ENCODE results near the gene ZNF182. TPM values are rescaled to one million over a fixed set of nuclear protein-coding genes. Genes with fewer than 3 reads are reported as not detected.
"Not testable (repeated sequence)": the region's sequence is repeated elsewhere in the genome, so short reads cannot be mapped to it uniquely, and the experiment has no call there.

ZNF182 gene
- total and polyA plus RNA-seq, 2 of the 13 experiments (the other 11 are each of a cell fraction or from before 2014, with no cell fraction given): 2.1 to 4.5 TPM

GRCh38 chrX:47933946-47934345 lies 69.8 kb downstream of the ZNF182 start:
- no peak for FAIRE-seq
- in situ Hi-C loops (cut with HindIII; ENCODE audit: extremely low pct_ligation_motif_present, low pct_unique_long_range_greater_than_20kb): no loop called here
- ATAC-seq: no peak

GRCh38 chrX:47931970-47932369 lies 71.8 kb downstream of the ZNF182 start:
- intact Hi-C loops (cut with micrococcal nuclease; ENCODE audit: unreplicated experiment); H3K9me3 ChIP-seq (ENCODE audit: low read length); FAIRE-seq; H3K4me1 ChIP-seq (ENCODE audit: insufficient read depth, low read length); H2AFZ ChIP-seq (ENCODE audit: low read length); H3K36me3 ChIP-seq (replicated peaks in 1 of 2; ENCODE audit: control insufficient read depth in 1 of 2, insufficient read depth in 2 of 2, low read length in 2 of 2); H3K4me2 ChIP-seq (ENCODE audit: low read depth, low read length); CTCF ChIA-PET (ENCODE audit: low intra/inter-chr PET ratio, low total read pairs); in situ Hi-C loops (cut with HindIII; ENCODE audit: extremely low pct_ligation_motif_present, low pct_unique_long_range_greater_than_20kb); H3K27me3 ChIP-seq (ENCODE audit: control insufficient read depth in 1 of 2, insufficient read depth in 2 of 2, low read length in 2 of 2); H3K79me2 ChIP-seq (ENCODE audit: insufficient read depth, low read length); H3K4me3 ChIP-seq (replicated peaks in 1 of 3; ENCODE audit: insufficient read depth in 1 of 3, low read depth in 2 of 3, low read length in 3 of 3); BruUV-seq (replicated peaks); H3K27ac ChIP-seq (ENCODE audit: extremely low read length, insufficient read depth, low read length); POLR2A ChIA-PET; DNase-seq (ENCODE audit: low spot score); ATAC-seq; H3K9ac ChIP-seq (ENCODE audit: insufficient read depth, low read depth, low read length); H4K20me1 ChIP-seq (ENCODE audit: insufficient read depth, low read length): not testable (repeated sequence)
- 55% methylated on average over 3 of the region's 3 CpGs for WGBS (ENCODE audit: low lambda C conversion rate)

More at GRCh38 chrX:47933946-47934345, 69.8 kb downstream of the ZNF182 start:
- ChIA-PET CTCF (ENCODE audit: low intra/inter-chr PET ratio, low total read pairs) (no interaction called here), POLR2A (no interaction called here)
- H3K27ac ChIP-seq (ENCODE audit: extremely low read length, insufficient read depth, low read length): no peak overlapping the region
- H3K27me3 ChIP-seq (ENCODE audit: control insufficient read depth in 1 of 2, insufficient read depth in 2 of 2, low read length in 2 of 2): no peaks in the 10 kb centered on the region
- intact Hi-C loops (cut with micrococcal nuclease; ENCODE audit: unreplicated experiment): no loop called here
- TF ChIP-seq KAT8 (CRISPR knock-in tag; IDR thresholded peaks at IDR 0.05) (no peak), ZNF383 (CRISPR knock-in tag; IDR thresholded peaks at IDR 0.05; ENCODE audit: borderline replicate concordance) (no peak)
- H3K79me2 ChIP-seq (ENCODE audit: insufficient read depth, low read length): no peaks in the 10 kb centered on the region
- DNase-seq (ENCODE audit: low spot score): no peak
- BruUV-seq (replicated peaks): no TSS peak
- no peak overlapping the region for H3K4me2 ChIP-seq (ENCODE audit: low read depth, low read length)
- H3K9ac ChIP-seq (ENCODE audit: insufficient read depth, low read depth, low read length): no peak overlapping the region
- no peak overlapping the region for H2AFZ ChIP-seq (ENCODE audit: low read length)
- H3K36me3 ChIP-seq (replicated peaks in 1 of 2; ENCODE audit: control insufficient read depth in 1 of 2, insufficient read depth in 2 of 2, low read length in 2 of 2): no peaks in the 10 kb centered on the region
- H3K4me1 ChIP-seq (ENCODE audit: insufficient read depth, low read length): no peaks in the 10 kb centered on the region
- H3K9me3 ChIP-seq (ENCODE audit: low read length): no peaks in the 10 kb centered on the region
- no peak overlapping the region for H3K4me3 ChIP-seq (replicated peaks in 1 of 3; ENCODE audit: insufficient read depth in 1 of 3, low read depth in 2 of 3, low read length in 3 of 3)
- WGBS (ENCODE audit: low lambda C conversion rate): 54% methylated on average over 5 of the region's 5 CpGs
- H4K20me1 ChIP-seq (ENCODE audit: insufficient read depth, low read length): no peaks in the 10 kb centered on the region

GRCh38 chrX:47927212-47927611 lies 76.6 kb downstream of the ZNF182 start:
- Histone ChIP-seq H3K36me3 (replicated peaks in 1 of 2; ENCODE audit: control insufficient read depth in 1 of 2, insufficient read depth in 2 of 2, low read length in 2 of 2) (no peaks in the 10 kb centered on the region), H3K79me2 (ENCODE audit: insufficient read depth, low read length) (no peaks in the 10 kb centered on the region), H3K4me2 (ENCODE audit: low read depth, low read length) (no peak overlapping the region), H3K9ac (ENCODE audit: insufficient read depth, low read depth, low read length) (no peak overlapping the region), H3K4me3 (replicated peaks in 1 of 3; ENCODE audit: insufficient read depth in 1 of 3, low read depth in 2 of 3, low read length in 3 of 3) (no peak overlapping the region), H4K20me1 (ENCODE audit: insufficient read depth, low read length) (no peaks in the 10 kb centered on the region), H2AFZ (ENCODE audit: low read length) (no peak overlapping the region), H3K9me3 (ENCODE audit: low read length) (no peaks in the 10 kb centered on the region), H3K4me1 (ENCODE audit: insufficient read depth, low read length) (no peaks in the 10 kb centered on the region), H3K27me3 (ENCODE audit: control insufficient read depth in 1 of 2, insufficient read depth in 2 of 2, low read length in 2 of 2) (no peaks in the 10 kb centered on the region), H3K27ac (ENCODE audit: extremely low read length, insufficient read depth, low read length) (no peak overlapping the region)
- 98% methylated on average over 2 of the region's 2 CpGs for WGBS (ENCODE audit: low lambda C conversion rate)
- FAIRE-seq (no peak), DNase-seq (ENCODE audit: low spot score) (no peak), ATAC-seq (no peak)
- ChIA-PET CTCF (ENCODE audit: low intra/inter-chr PET ratio, low total read pairs) (no interaction called here), POLR2A (no interaction called here)
- BruUV-seq (replicated peaks): no TSS peak
- in situ Hi-C loops (cut with HindIII; ENCODE audit: extremely low pct_ligation_motif_present, low pct_unique_long_range_greater_than_20kb): no loop called here
- intact Hi-C loops (cut with micrococcal nuclease; ENCODE audit: unreplicated experiment): no loop called here
- TF ChIP-seq PHF8 (CRISPR knock-in tag; IDR thresholded peaks at IDR 0.05): no peak
- TF ChIP-seq JUNB (CRISPR knock-in tag; IDR thresholded peaks at IDR 0.05; ENCODE audit: borderline replicate concordance): no peak
- TF ChIP-seq ZNF326 (CRISPR knock-in tag; IDR thresholded peaks at IDR 0.05; ENCODE audit: borderline replicate concordance): no peak
- TF ChIP-seq, protein P1, sequence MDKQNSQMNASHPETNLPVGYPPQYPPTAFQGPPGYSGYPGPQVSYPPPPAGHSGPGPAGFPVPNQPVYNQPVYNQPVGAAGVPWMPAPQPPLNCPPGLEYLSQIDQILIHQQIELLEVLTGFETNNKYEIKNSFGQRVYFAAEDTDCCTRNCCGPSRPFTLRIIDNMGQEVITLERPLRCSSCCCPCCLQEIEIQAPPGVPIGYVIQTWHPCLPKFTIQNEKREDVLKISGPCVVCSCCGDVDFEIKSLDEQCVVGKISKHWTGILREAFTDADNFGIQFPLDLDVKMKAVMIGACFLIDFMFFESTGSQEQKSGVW (CRISPR knock-in tag; IDR thresholded peaks at IDR 0.05; ENCODE audit: borderline replicate concordance): no peak
- no peak for TF ChIP-seq DNMT1 (CRISPR knock-in tag; IDR thresholded peaks at IDR 0.05)
- TF ChIP-seq ZNF512B (CRISPR knock-in tag; IDR thresholded peaks at IDR 0.05; ENCODE audit: borderline replicate concordance): no peak
- no peak for TF ChIP-seq SIX1 (CRISPR knock-in tag; IDR thresholded peaks at IDR 0.05; ENCODE audit: borderline replicate concordance)
